Measurements from ENCODE around the gene TIMP4.

TIMP4 gene

DNA sequence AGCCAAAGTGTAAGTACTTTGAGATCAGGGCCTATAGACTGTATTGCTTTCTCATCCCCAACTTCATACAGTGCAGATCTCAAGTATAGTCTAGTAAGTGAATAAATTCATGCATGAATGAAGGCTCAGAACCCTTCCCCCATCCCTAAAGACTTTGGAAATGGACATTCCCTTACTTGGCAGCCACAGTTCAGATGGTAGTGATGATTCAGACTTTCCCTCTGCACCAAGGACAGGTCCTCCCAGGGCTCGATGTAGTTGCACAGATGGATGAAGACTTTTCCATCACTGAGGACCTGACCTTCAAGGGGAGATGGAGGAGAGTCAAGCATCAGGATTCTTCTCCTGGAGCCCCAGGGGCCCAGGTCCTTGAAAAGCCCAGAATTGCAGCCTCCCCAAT, 4.6 kb downstream of the TIMP4 start:
- DNase-seq (ENCODE audit: extremely low spot score, insufficient read length, low read depth) (no peak), FAIRE-seq (no peak)

DNA sequence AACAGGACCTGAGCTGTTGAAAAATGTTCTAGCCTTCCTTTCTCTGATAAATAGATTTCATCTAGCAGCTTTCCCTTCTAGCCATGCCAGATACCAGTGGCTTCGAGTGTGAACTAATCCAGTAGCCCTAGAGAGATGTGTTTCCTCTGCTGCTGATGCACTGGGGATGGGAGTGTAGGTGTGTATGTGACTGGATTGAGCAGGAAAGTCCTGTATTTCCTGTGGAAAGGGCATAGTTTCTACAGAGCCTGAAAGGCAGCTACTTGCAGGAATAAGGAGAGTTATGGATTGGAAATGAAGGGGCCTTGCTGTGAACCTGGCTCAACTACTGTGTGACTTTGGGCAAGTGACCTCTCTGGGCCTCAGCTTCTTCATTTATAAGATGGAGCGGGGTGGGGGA, 8.6 kb downstream of the TIMP4 start:
- DNase-seq (ENCODE audit: extremely low spot score, insufficient read length, low read depth): no peak
- FAIRE-seq: no peak

DNA sequence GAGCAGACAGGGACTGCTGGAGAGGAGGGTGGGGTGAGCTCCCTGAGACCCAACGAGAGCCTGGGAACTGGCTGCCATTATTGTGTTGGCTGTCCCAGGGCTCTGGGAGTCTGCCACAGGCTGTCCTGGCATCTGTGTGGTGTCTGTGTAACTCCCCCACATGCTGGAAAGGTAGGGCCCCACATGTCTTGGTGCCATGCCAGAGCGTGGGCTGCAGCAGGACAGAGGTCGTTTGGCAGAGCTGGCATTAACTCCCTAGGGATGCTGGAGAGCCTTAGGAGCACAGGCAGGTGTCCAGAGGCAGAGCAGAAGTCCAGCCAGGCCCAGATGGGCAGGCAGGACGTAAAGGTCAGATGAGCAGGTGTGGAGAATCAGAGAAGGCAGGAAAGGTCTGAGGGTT, 9.7 kb downstream of the TIMP4 start:
- FAIRE-seq: no peak

DNA sequence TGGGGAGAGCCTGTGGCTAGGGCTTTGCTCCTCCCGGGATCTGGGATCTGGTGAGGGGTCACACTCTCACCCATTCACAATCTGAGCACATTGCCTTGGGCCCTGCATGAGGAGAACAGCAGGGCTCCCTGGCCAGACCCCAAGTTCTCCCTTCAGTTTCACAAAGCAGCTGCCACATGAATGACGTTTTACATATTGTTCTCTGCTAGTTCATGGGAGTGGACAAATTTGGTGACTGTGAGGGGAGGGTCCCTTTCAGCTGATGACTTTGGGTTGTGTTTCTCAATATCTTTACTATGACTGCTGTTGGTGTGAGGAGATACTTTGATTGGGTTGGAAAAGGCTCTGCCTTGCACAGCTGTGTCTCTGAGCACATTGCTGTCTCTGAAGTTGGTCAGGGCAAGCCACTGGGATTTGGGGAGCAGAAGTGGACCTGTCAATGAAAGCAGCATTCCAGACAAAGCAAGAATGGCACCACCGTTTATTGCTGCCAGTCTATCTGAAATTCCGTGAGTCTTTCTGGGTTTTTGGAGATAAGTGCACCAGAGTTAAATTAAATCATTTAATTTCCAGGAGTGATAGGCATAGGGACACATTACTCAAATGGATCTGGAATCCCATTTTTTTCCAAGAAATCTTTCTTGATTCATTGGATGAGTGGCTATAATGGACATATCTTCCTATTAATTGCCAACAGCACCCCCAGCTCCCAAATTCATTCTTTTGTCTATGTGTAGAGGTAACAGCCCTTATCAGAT, 10.3 kb downstream of the TIMP4 start:
- DNase-seq (ENCODE audit: extremely low spot score, insufficient read length, low read depth) (no peak), FAIRE-seq (no peak)

More for the DNA sequence above, 9.7 kb downstream of the TIMP4 start:
- no peak for DNase-seq (ENCODE audit: extremely low spot score, insufficient read length, low read depth)

DNA sequence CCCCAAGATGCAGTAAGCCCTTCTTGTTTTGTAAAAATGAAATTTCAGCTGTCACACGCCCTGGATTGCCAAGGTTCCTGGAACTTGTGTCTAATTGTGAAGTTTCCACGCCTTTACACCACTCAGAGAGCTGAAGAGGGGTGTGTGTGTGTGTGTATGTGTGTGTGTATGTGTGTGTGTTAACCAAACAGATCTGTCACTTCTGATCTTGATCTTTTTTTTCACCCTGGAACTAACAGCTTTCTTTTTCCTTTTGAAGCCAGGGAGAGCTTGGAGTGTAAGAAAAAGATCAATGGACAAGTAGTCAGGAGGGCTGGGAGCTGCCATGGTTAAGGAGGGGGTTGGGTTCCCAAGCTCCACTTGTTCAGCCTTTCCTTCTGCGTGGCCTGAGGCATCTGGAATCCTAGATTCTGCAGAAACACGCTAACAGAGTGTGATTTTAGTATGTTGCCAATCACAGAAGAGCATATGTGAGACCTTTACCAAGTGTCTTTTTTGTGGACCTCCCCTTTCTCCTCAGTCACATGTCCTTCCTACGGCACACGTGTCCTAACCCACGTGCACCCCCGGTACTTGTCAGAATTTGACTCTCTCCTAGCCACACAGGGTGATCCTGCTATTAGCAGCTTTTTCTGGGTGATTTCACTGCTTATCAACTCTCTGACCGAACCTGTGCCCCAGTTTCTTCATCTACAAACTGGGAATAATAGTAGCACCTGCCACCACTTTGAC, 11.5 kb downstream of the TIMP4 start:
- no peak for FAIRE-seq
- DNase-seq (ENCODE audit: extremely low spot score, insufficient read length, low read depth): no peak

DNA sequence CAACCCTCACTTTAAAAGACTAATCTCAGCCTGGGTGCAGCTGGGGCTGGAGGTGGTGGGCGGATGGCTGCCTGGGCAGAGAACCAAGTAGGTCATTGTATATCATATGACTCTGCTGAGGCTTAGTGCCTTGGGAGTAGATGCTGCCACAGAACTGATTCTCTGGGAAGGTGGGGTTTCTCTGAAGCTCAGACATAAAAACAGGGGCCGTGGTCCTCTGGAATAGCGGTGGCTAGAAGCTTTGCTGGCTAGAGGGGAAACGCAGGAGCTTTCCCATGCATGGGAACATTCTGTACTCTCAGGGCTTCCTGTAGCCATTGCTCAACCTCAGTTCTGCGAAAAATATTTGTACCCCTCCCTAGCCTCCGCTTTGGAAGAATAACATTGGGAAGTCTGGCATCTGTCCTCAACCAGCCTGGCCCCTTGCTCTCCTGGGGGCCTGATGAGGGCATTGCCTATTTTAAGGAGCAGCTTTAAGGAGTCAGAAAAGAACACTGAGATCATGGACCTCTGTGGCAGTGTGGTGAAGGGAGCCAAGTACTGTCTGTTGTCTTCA, 14.7 kb downstream of the TIMP4 start:
- no peak for DNase-seq (ENCODE audit: extremely low spot score, insufficient read length, low read depth)

DNA sequence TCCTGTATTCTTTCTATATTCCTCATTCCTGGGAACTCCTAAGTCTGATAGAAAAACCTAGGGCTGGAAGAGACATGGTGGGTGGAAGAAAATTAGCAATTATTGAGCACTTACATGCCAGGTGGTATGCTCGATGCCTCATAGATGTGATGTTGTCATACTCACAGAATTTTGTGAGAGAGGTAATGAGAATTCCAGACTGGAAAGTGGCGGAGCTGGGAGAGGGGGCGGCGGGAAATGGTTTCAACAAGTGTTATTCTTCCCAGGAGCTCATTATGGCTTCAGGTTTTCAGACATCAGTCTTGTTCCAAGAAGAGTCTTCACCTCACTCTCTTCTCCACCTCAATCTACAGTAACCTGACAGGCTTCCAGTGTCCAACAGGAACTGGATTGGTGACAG, 16.2 kb downstream of the TIMP4 start:
- no peak for DNase-seq (ENCODE audit: extremely low spot score, insufficient read length, low read depth)
- no peak for FAIRE-seq

More for the DNA sequence above, 14.7 kb downstream of the TIMP4 start:
- no peak for FAIRE-seq

DNA sequence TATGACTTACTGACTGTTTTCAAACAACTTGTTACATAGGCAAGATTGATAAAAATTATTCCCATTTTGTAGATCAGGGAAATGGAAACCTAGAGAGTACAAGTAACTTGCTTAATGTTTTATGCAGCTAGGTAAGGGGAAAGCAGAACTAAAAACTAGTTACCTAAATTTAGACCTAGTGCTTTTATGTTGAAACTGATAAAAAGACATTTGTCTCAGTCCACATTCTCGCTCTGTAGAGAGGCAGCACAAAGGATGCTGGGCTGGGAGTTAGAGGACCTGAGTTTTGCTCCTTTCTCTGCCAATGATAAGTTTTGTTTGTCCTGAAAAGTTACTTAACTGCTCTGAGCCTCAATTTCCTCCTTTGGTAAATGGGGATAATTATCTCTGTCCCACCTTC, 17.4 kb downstream of the TIMP4 start:
- no peak for FAIRE-seq
- no peak for DNase-seq (ENCODE audit: extremely low spot score, insufficient read length, low read depth)

DNA sequence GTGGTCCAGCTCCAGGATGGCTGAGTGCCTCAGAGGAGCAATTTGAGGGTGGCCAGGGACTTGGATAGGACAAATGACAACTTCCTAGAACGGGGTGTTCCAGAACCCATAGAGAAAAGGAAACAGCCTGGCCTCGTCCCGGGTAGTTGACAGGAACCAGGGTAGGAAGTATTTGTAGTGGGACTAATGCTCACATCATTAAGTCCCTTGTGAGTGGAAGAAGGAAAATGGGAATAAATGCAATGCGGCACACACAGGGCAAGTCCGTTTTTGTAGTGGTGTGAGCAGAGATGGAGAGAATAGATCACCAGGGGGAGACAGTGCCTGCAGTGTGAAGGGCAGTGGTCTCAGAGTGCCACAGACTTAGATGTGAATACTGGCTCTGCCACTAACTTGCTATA, 19.6 kb downstream of the TIMP4 start:
- DNase-seq (ENCODE audit: extremely low spot score, insufficient read length, low read depth) (no peak), FAIRE-seq (peak; percentile 49)

DNA sequence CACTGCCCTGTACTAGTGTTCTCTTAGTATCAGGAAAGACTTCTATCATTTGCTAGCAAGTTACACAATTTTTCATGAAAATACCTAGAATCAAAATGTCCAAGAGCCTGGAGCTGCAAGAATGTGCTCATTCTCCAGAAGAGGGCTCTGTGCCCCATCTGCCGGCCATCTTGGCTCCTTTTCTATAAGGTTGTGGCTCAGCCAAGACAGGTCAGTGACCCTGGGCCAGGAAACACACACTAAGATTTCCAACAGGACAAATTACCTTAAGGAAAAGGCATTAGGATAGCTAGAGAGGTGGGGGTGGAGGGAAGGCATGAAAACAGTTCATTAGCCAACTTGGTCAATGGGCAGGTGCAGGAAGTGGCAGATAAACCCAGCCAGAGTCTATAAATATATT, 20.7 kb downstream of the TIMP4 start:
- FAIRE-seq (peak; percentile 80), DNase-seq (ENCODE audit: extremely low spot score, insufficient read length, low read depth) (peak; percentile 7)

DNA sequence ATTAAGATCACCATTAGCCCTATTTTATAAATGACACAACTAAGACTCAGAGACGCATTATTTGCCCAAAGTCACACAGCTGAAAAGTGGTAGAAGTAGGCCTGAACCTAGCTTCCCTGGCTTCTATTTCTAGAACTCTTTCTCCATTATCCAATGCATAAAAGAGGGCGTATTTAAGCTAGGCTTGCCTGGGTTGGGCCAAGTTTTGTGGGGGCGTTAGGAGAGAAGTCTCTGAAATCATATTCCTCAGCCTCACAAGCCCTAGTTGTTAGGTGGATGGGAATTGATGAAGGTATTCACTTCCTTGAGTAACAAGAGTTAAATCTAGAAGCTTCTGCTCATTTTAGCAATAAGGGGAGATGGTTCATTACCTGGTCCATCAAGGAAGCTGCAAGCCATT, 22.3 kb downstream of the TIMP4 start:
- FAIRE-seq (no peak), DNase-seq (ENCODE audit: extremely low spot score, insufficient read length, low read depth) (no peak)

DNA sequence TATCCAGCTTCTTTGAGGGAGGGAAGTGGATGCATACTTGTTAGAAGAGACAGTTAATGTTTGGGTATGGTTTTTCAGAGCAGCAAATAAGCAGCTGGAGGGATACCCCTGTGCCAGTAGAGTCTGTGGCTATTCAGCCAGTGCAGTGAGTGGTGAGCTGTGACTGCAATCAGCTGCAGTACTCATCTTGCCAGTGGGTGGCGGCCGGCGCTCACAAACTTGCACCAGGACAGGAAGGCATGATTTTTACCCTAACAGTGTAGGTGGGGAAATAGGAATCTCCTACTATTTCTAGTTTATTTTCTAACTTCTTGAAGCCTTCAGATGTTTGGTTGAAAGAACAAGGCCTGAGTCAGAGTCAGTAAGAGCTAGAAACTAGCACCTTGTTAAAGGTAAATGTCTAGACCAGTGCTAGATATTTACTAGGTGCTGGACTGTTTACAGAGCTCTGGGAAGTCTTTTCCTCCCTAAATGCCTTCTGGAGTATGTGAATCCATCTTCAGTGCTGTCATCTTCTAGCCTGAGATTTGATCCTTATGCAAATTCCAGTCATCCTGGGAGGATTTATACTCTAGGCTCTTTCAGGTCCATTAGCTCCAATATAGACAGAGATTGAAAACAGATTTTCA, 23.6 kb downstream of the TIMP4 start:
- DNase-seq (ENCODE audit: extremely low spot score, insufficient read length, low read depth): peak; percentile 48
- FAIRE-seq: peak; percentile 78

DNA sequence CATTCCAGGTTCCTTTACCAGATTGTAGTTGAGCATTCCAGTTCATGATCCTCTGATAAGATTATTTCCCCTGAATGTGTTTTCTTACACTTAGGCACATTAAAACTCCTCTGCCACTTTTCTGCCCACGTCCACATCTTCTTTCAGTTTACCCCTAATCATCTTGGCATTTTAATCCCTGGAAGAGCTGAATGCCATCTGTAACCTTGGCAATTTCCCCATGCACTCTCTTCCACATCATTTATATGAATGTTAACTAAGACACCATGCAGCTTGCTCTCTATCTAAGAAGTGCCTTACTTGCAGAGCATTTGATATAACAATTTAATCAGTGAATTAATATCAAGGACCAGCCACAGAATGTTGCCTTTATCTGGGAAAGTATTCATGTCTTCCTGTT, 25.8 kb downstream of the TIMP4 start:
- DNase-seq (ENCODE audit: extremely low spot score, insufficient read length, low read depth): no peak
- no peak for FAIRE-seq

DNA sequence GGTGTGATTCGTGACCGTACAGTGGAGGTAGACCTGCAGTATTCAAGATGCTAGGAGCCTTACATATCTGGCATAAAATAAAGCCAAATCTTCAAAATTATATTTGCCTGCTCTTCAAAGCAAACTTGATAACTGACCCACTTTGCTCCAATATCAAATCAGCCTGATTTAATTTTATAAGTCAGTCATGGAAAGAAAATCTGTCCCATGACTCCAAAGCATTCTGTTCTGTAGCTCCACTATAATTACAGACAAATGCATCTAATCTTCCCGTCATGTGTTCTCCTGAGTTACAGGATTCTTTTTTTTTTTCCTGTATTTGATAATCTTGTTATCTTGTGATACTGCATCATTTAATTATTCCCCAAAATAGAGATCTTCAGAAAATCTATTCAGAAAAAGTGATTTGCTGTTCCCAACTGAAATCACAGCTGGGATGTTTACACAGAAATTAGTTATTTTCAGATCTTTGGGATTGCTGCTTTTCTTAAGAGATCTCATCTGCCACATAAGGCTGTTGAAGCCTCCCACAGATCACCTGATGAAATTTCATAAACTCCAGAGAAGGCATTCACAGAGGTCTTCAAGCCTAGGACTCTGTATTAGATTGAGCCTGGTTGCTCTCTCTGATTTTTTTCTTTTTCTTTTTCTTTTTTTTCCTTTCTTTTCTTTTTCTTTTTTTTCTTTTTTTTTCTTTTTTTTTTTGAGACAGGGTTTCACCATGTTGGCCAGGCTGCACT, 27.2 kb downstream of the TIMP4 start:
- DNase-seq (ENCODE audit: extremely low spot score, insufficient read length, low read depth): no peak
- no peak for FAIRE-seq

DNA sequence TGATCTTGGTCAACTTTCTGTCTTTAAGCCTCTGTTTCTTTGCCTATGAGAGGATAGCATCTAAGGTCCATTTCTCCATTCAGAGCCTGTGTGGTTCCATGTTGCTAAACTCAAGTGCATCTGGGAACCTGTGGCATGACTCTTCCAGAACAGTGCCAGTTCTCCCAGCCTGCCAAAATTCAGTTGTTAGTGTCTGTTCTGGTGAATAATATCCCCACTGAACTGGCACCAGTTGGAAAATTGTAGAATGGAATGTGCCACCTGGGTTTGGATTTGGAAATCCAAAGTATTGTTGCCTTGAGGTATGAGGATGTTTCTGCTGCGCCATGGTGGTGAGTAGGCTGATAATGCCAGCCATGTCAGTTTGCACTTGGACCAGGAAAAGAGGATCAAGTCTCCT, 31.3 kb downstream of the TIMP4 start:
- DNase-seq (ENCODE audit: extremely low spot score, insufficient read length, low read depth) (no peak), FAIRE-seq (no peak)

DNA sequence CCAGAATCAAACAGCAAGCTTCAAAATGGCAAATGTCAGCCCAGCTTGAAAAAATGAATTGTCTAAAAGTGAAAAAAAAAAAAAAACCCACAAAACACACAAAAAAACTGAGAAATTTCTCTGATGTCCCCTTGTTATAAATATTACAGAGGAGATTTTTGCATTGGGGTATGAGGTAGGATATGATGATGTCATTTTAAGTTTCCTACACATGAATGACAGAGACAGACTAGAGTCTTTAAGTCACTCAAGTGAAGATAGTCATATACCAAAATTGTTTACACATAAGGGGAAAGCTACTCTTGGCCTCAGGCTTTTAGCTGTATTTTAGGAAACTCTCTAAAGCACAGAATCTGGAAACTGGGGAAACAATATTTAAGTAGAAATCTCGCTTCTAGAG, 32.9 kb downstream of the TIMP4 start:
- FAIRE-seq: no peak
- no peak for DNase-seq (ENCODE audit: extremely low spot score, insufficient read length, low read depth)

DNA sequence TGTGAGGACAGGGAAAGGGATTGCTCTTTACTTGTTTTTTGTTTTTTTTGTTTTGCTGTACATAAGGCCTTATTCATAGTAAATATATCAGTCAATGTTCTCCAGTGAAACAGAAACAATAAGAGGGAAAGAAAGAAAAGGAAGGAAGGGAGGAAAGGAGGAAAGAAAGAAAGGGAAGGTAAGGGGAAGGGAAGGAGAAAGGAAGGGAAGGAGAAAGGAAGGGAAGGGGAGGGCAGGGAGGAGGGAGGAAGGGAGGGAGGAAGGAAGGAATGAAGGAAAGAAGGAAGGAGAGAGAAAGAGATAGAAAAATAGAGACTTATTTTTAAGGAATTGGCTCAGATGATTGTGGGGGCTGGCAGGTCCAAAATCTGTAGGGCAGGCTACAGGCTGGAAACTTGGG, 37.2 kb downstream of the TIMP4 start:
- DNase-seq (ENCODE audit: extremely low spot score, insufficient read length, low read depth) (no peak), FAIRE-seq (no peak)

DNA sequence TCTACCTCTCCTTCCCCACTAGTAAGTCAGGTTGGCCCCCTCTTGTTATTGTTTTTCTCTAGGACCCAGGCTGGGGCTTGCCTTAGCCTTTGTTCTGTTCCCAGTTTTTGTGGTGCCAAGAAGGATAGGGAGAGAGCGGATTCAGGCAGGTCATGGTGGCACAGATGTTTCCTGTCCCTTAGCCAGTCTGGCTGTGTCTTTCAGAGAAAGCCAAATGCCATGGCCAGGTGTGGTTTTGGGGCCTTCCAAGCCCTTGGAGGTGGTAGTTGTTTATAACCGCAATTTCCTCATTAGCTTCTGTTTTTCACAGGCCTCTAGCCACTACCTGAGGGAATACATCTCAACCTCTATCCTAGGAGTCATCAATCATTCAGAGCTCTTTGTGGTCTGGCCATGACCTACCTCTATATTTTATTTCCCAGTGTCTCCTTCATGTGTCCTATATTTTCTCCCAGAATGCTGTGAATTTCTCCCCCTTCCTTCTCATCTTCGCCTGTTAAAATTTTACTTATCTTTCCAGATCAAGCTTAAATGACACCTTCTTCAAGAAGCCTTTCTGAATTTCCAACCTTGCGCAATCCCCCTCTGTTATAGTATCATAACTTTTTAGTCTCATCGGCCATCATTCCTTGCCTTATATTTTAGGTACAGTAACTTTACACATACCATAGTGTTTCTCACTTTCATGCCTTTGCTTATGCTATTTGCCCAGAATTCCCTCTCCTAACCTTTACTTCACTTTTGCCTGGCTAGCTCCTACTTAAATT, 38.2 kb downstream of the TIMP4 start:
- DNase-seq (ENCODE audit: extremely low spot score, insufficient read length, low read depth) (no peak), FAIRE-seq (no peak)

DNA sequence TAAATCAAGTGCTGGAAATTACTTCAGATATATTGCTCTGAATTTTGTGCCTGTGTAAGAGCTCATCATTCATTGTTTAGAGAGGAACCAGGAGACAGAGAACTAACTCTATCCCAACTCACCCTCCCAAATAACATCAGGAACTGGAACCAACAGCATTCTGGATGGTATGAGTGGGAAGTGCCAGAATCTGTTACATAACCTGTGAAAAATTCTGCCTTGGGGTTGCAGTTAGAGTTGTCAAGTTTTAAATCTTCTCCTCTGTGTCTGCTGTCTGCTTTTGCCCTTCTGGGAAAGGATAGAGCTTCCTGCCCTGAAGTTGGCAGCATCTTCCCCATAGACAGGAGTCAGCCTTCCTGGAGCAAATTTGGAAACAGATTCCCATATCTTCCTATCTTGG, 41.2 kb downstream of the TIMP4 start:
- FAIRE-seq (no peak), DNase-seq (ENCODE audit: extremely low spot score, insufficient read length, low read depth) (no peak)

DNA sequence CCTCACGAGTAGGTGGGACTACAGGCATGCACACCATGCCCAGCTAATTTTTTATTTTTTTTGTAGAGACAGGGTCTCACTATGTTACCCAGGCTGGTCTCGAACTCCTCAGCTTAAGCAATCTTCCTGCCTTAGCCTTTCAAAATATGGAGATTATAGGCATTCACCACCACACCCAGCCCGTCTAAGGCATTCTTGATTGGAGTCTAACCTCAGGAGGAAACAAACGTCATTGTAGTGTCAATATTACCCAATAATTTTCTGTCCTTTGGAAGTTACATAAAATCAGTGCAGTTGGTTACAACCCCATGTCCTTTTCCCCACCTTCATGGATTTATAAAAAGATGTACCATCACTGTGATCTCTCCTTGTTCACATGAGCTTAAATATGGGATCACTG, 41.8 kb downstream of the TIMP4 start:
- no peak for FAIRE-seq

More for the DNA sequence above, 41.8 kb downstream of the TIMP4 start:
- no peak for DNase-seq (ENCODE audit: extremely low spot score, insufficient read length, low read depth)

Data from GM18507 (cell line).